Mesendoderm (in vitro differentiated cells): ENCODE measurements around the gene RPP25.
A peak's percentile ranks its signal among the peaks of the same experiment; 100 is the strongest.

Experiments
- DNase-seq: peaks from one replicate; pipeline ENCODE4 v3.0.0; 2013
- H2AK5ac ChIP-seq: 2 replicates; pipeline ENCODE4 v1.6.1; 2013; ENCODE audit warnings: low read length, inconsistent platforms
- H2BK120ac ChIP-seq: 2 replicates; pipeline ENCODE4 v1.6.1; 2013; ENCODE audit warnings: low read depth, mild to moderate bottlenecking, low read length, moderate library complexity, mixed read lengths
- H2BK15ac ChIP-seq: replicated peaks from 2 replicates; pipeline ENCODE4 v1.6.1; 2013; ENCODE audit warnings: low read depth, mild to moderate bottlenecking, moderate library complexity
- H2BK5ac ChIP-seq: 2 replicates; pipeline ENCODE4 v1.6.1; 2013; ENCODE audit warnings: low read length, inconsistent platforms
- H3K18ac ChIP-seq: 2 replicates; pipeline ENCODE4 v1.6.1; 2013; ENCODE audit warnings: mild to moderate bottlenecking, low read length, mixed read lengths
- H3K23ac ChIP-seq: one replicate; pipeline ENCODE4 v1.6.1; 2013; ENCODE audit warnings: low read length
- H3K27ac ChIP-seq: 2 replicates; pipeline ENCODE4 v1.5.1; 2013; ENCODE audit warnings: low read depth, mild to moderate bottlenecking, inconsistent platforms, low read length, moderate library complexity
- H3K27me3 ChIP-seq: 2 replicates; pipeline ENCODE4 v1.6.1; 2013; ENCODE audit warnings: low read length, control low read depth, mild to moderate bottlenecking, inconsistent platforms; ENCODE audit not compliant: insufficient read depth, poor library complexity
- H3K36me3 ChIP-seq: 2 replicates; pipeline ENCODE4 v1.6.1; 2013; ENCODE audit warnings: low read length, inconsistent platforms; ENCODE audit not compliant: control insufficient read depth, insufficient read depth
- H3K4ac ChIP-seq: one replicate; pipeline ENCODE4 v1.6.1; 2013; ENCODE audit warnings: low read depth, mild to moderate bottlenecking, low read length, moderate library complexity
- H3K4me1 ChIP-seq: 2 replicates; pipeline ENCODE4 v1.6.1; 2013; ENCODE audit warnings: low read depth, low read length, inconsistent platforms; ENCODE audit not compliant: control insufficient read depth
- H3K4me2 ChIP-seq: 2 replicates; pipeline ENCODE4 v1.6.1; 2013; ENCODE audit warnings: low read length
- H3K4me3 ChIP-seq: 2 replicates; pipeline ENCODE4 v1.5.1; 2013; ENCODE audit warnings: mild to moderate bottlenecking, low read length
- H3K56ac ChIP-seq: one replicate; pipeline ENCODE4 v1.6.1; 2013; ENCODE audit warnings: low read length
- H3K79me1 ChIP-seq: 2 replicates; pipeline ENCODE4 v1.6.1; 2013; ENCODE audit warnings: low read length, inconsistent platforms
- H3K79me2 ChIP-seq: 2 replicates; pipeline ENCODE4 v1.6.1; 2013; ENCODE audit warnings: mild to moderate bottlenecking, low read length; ENCODE audit not compliant: control insufficient read depth, insufficient read depth
- H3K9ac ChIP-seq: 2 replicates; pipeline ENCODE4 v1.6.1; 2013; ENCODE audit warnings: low read length, inconsistent platforms
- H4K5ac ChIP-seq: one replicate; pipeline ENCODE4 v1.6.1; 2013; ENCODE audit warnings: low read length
- H4K8ac ChIP-seq: one replicate; pipeline ENCODE4 v1.6.1; 2013; ENCODE audit warnings: low read depth, mild to moderate bottlenecking, control low read depth, low read length, moderate library complexity
- WGBS: extraction: QIAGEN DNeasy Blood & Tissue Kit; methylation state at CpG from one replicate; pipeline ENCODE4 v1.1.7; 2013; ENCODE audit warnings: low lambda C conversion rate, missing lambda C conversion rate; ENCODE audit not compliant: insufficient coverage; ENCODE audit errors: extremely low coverage; 5-methylcytosine and 5-hydroxymethylcytosine counted together

The RPP25 gene

DNA sequence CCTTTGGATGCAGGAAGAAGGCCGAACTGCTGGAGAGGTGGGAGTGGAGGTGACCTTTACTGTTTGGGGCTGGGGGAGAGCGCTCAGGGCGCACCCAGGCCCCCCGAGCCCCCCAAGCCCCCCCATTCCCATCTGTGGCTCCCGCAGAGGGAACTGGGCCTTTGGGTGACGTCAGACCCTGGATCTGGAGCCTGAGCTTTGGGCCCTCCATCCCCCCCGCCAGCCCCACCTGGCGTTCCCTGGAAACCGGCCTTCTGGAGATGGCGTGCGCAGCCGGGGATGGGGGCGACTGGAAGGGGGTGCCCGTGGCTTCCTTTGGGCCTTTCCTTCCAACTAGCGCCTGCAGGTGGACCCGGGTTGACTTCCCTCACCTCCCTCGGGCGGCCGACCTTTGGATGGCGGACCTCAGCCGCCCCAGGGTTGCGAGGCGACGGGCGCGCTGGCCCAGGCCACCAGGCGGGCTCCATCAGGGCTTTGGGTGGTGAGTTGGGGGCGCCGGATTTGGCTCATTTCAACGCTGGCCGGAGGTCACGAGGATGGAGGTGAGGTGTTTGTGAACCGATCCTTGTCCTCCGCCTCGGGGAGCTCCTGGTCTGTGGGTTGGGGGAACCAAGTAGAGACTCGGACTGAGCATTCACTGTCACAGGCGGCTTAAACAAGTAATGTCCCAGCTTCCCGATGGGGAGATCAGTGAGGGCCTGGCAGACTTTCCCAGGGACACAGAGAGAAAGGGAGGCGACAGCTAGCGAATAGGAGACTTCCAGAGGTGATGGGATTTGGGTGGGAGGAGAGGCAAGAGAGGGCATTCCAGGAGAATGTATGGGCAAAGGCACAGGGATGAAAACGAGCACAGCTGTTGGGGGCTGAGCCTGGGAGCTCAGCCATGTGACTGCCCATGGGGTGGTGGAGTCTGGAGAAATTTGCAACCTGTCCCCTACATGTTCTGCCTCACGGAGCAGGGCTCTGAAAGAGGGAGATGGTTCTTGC, 39.5 kb upstream of the RPP25 start:
- no peaks in the 10 kb centered on the region for H3K79me2 ChIP-seq
- H3K79me1 ChIP-seq: no peaks in the 10 kb centered on the region
- no CpG with 5 or more reads among the region's 42 CpGs for whole genome bisulfite sequencing
- H3K27ac ChIP-seq: no peak overlapping the region
- peak overlapping the region; percentile 92 for H3K56ac ChIP-seq
- no peak overlapping the region for H3K23ac ChIP-seq
- H3K18ac ChIP-seq: no peak overlapping the region
- peaks cover 2% of the 10 kb centered on the region for H3K27me3 ChIP-seq
- peaks cover 1% of the 10 kb centered on the region for H3K4me1 ChIP-seq
- no peak overlapping the region for H2BK5ac ChIP-seq
- DNase-seq: peak; percentile 40
- peak overlapping the region; percentile 71 for H3K9ac ChIP-seq
- H3K36me3 ChIP-seq: no peaks in the 10 kb centered on the region
- H3K4me3 ChIP-seq: peak overlapping the region; percentile 66
- no peak overlapping the region for H2AK5ac ChIP-seq
- H4K5ac ChIP-seq: no peak overlapping the region
- no peak overlapping the region for H4K8ac ChIP-seq
- H2BK120ac ChIP-seq: no peak overlapping the region
- H3K4ac ChIP-seq: no peak overlapping the region
- H3K4me2 ChIP-seq: peak overlapping the region; percentile 87
- no peak overlapping the region for H2BK15ac ChIP-seq

DNA sequence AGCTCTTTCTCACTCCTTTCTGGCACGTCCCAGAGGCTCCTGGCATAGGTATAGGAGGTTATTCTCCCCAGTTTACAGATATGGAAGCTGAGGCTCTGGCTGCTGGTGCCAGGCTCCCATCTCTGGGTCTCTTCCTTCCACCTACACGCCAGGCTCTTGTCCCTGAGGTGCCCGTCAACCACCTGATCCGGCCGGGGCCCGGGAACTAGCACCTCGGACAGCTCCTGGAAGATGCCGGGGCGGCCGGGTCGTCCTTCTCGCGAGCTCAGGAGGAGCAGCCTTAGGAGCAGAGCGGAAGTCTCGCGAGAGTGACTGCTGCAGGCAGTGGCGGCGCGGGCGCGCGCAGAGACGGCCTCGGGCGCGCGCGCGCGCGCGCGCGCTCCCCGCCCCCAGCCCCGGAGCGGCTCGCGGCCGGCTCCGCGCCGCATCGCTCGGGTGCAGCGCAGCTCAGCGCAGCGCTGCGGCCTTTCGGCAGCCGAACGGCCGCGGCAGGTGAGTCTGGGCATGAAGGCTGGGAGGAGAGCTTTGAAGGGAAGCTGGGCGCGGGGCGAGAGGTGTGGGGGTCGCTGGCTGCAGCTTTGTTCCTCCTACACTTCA, 38.7 kb upstream of the RPP25 start, which contains the start of gene SCAMP5:
SCAMP5 (plus strand) TSS at position 382 of the 597 bp plus-strand sequence. CDS start 16,277 bp downstream, outside the sequence.
- Histone ChIP-seq H3K4me3 (peak within 1 kb of the TSS; percentile 66), H3K79me2 (no peaks in the 10 kb centered on the region), H3K27me3 (peaks cover 2% of the 10 kb centered on the region), H4K5ac (no peak within 1 kb of the TSS), H3K4me2 (peak within 1 kb of the TSS; percentile 87), H3K36me3 (no peaks in the 10 kb centered on the region), H3K9ac (peak within 1 kb of the TSS; percentile 71), H3K27ac (no peak within 1 kb of the TSS), H4K8ac (no peak within 1 kb of the TSS), H2BK15ac (no peak within 1 kb of the TSS), H3K56ac (peak within 1 kb of the TSS; percentile 92), H3K79me1 (no peaks in the 10 kb centered on the region), H3K4ac (no peak within 1 kb of the TSS), H2AK5ac (no peak within 1 kb of the TSS), H3K4me1 (peaks cover 1% of the 10 kb centered on the region), H3K18ac (no peak within 1 kb of the TSS), H3K23ac (no peak within 1 kb of the TSS), H2BK120ac (no peak within 1 kb of the TSS), H2BK5ac (no peak within 1 kb of the TSS)
- peak; percentile 97 for DNase-seq
- WGBS: no CpG with 5 or more reads among the region's 58 CpGs

DNA sequence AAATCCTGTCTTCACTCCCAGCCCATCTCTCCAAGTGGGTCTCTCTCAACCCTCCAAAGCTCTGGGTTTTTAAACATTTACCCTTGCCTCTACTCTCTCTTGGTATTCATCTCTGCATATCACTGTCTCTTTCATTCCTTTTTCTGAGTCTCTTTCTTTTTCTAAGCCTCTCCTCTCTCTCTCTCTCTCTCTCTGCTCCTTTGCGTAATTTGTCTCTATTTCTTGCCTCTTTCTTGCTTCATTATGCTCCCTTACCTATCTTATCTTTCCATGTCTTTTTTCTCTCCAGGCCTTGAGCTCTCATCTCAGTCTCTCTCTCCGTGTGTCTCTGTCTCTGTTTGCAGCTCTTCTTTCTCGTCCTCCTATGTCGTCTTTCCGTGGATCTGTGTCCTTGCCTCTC, 38.1 kb upstream of the RPP25 start:
- Histone ChIP-seq H4K5ac (no peak overlapping the region), H3K4me1 (peaks cover 1% of the 10 kb centered on the region), H2BK15ac (no peak overlapping the region), H3K27ac (no peak overlapping the region), H4K8ac (no peak overlapping the region), H3K27me3 (peaks cover 2% of the 10 kb centered on the region), H3K4me2 (no peak overlapping the region), H3K4ac (no peak overlapping the region), H3K23ac (no peak overlapping the region), H3K18ac (no peak overlapping the region), H3K79me2 (no peaks in the 10 kb centered on the region), H2BK5ac (no peak overlapping the region), H3K56ac (no peak overlapping the region), H3K36me3 (no peaks in the 10 kb centered on the region), H3K9ac (no peak overlapping the region), H2BK120ac (no peak overlapping the region), H2AK5ac (no peak overlapping the region), H3K4me3 (no peak overlapping the region), H3K79me1 (no peaks in the 10 kb centered on the region)
- DNase-seq: no peak
- no CpG with 5 or more reads among the region's 5 CpGs for WGBS

DNA sequence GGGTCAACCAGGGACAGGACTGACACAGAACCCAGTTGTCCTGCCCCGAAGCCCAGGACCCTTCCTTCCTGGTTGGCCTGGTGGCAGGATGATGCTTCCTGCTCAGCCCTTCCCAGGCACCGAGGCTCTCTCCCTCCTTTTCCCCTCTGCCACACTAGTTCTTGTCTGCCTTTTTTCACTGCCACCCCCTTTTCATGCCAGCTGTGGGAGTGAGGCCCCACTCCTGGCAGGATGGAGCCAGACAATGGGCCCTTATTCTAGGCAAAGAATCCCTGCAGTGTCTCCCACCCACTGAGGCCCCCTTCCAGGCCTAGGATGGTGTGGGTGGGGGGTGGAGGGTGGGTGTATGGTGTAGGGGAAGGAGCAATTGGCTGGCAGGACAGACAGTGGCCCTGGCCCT, 37.7 kb upstream of the RPP25 start:
- Histone ChIP-seq H4K8ac (no peak overlapping the region), H3K4ac (no peak overlapping the region), H4K5ac (no peak overlapping the region), H3K9ac (no peak overlapping the region), H2BK120ac (no peak overlapping the region), H3K18ac (no peak overlapping the region), H3K79me2 (no peaks in the 10 kb centered on the region), H3K4me3 (no peak overlapping the region), H3K56ac (no peak overlapping the region), H3K4me1 (peaks cover 1% of the 10 kb centered on the region), H3K23ac (no peak overlapping the region), H3K27me3 (peaks cover 2% of the 10 kb centered on the region), H3K79me1 (no peaks in the 10 kb centered on the region), H3K36me3 (no peaks in the 10 kb centered on the region), H2AK5ac (no peak overlapping the region), H2BK5ac (no peak overlapping the region), H2BK15ac (no peak overlapping the region), H3K27ac (no peak overlapping the region), H3K4me2 (no peak overlapping the region)
- WGBS: no CpG with 5 or more reads among the region's 2 CpGs
- DNase-seq: no peak

DNA sequence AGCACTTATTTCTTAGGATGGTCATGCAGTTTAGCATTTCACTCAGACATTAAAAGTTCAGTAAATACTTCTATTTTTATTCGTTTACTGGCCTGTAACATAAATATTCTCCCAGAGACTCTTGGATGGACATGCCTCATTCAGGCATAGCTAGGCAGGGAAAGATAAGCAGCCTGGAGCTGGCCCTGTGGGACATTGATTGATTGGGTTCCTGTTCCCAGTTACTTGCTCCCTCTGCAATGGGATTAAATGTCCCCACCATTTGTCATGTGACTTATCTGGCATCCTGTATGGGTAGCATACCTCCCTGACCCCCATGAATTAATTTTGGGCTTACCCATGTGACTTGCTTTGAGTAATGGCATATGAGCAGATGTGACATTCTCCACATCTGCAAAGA, 36.0 kb upstream of the RPP25 start:
- H4K5ac ChIP-seq: no peak overlapping the region
- H3K4me2 ChIP-seq: no peak overlapping the region
- H3K9ac ChIP-seq: no peak overlapping the region
- no peak for DNase-seq
- H2BK5ac ChIP-seq: no peak overlapping the region
- H3K4ac ChIP-seq: no peak overlapping the region
- H2AK5ac ChIP-seq: no peak overlapping the region
- H3K4me3 ChIP-seq: no peak overlapping the region
- no CpG with 5 or more reads among the region's 1 CpG for WGBS
- H3K23ac ChIP-seq: no peak overlapping the region
- no peak overlapping the region for H3K27ac ChIP-seq
- no peak overlapping the region for H2BK15ac ChIP-seq
- H3K36me3 ChIP-seq: no peaks in the 10 kb centered on the region
- no peaks in the 10 kb centered on the region for H3K79me2 ChIP-seq
- no peak overlapping the region for H2BK120ac ChIP-seq
- no peak overlapping the region for H3K18ac ChIP-seq
- no peak overlapping the region for H3K56ac ChIP-seq
- peaks cover 1% of the 10 kb centered on the region for H3K4me1 ChIP-seq
- H3K79me1 ChIP-seq: no peaks in the 10 kb centered on the region
- H3K27me3 ChIP-seq: peaks cover 2% of the 10 kb centered on the region
- H4K8ac ChIP-seq: no peak overlapping the region
